GM12872 (cell line): ENCODE results near the gene OCLN.

Source experiments
- TF ChIP-seq, protein P1 (sequence below): IDR thresholded peaks from 3 replicates; pipeline ENCODE4 v1.5.1; 2011; ENCODE audit warnings: low read depth, mild to moderate bottlenecking, low read length, moderate library complexity; ENCODE audit not compliant: insufficient read depth

The OCLN gene

DNA sequence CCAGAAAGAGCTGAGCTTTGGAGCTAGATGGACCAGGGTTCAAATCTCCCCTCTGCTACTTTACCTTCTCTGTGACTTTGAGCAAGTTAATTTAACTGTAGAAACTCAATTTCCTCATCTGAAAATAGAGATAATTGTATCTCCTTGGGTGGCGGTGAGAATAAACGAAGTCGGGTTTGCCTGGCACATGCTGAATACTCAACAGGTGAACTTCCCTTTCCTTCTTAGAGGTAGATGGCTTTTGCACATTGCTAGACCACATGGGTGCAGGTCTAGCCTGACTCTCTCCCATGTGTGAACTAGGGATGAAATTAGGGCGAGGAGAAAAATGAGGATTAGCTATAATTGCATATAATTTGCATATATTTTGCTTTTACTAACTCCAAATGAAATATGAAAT, 36.0 kb downstream of the OCLN start:
- TF ChIP-seq, protein P1, sequence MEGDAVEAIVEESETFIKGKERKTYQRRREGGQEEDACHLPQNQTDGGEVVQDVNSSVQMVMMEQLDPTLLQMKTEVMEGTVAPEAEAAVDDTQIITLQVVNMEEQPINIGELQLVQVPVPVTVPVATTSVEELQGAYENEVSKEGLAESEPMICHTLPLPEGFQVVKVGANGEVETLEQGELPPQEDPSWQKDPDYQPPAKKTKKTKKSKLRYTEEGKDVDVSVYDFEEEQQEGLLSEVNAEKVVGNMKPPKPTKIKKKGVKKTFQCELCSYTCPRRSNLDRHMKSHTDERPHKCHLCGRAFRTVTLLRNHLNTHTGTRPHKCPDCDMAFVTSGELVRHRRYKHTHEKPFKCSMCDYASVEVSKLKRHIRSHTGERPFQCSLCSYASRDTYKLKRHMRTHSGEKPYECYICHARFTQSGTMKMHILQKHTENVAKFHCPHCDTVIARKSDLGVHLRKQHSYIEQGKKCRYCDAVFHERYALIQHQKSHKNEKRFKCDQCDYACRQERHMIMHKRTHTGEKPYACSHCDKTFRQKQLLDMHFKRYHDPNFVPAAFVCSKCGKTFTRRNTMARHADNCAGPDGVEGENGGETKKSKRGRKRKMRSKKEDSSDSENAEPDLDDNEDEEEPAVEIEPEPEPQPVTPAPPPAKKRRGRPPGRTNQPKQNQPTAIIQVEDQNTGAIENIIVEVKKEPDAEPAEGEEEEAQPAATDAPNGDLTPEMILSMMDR = no peak

DNA sequence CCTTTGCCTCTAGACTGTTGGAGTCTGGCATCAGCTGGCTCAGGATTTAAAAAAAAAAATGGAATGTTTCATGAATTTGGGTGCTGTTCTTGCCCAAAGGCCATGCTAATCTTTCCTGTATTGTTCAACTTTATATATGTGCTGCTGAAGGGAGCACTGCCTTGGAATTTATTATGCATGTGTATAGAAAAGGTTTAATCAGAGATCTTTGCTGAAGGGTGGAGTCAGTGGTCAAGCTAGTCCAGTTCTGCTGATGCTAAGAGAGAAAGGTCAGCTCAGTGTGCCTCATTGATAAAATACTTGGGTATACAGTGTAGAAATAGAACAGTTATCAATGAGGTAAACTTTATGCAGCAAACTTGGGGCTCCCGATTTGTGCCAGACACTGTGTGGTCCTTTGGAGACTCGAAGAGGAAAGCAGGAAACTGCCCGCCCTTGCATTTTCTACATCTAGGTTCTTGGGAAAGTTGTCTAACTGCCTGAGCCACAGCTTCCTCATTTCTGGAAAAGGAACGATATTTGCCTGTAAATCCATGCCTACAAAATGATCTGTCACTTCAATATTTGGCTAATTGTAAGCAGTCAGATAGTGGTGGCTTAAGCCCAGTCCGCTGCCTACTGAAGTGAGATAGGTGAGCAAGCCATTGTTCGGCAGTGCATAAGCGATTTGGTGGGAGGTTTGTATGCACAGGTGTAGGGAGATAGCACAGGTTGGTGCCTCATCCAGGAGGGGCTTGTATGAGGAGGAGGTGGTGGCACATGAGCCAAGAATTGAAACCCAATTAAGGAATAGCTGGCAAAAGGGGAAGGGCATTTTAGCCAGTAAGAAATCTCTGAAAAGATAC, 38.2 kb downstream of the OCLN start:
- TF ChIP-seq, protein P1 = no peak

DNA sequence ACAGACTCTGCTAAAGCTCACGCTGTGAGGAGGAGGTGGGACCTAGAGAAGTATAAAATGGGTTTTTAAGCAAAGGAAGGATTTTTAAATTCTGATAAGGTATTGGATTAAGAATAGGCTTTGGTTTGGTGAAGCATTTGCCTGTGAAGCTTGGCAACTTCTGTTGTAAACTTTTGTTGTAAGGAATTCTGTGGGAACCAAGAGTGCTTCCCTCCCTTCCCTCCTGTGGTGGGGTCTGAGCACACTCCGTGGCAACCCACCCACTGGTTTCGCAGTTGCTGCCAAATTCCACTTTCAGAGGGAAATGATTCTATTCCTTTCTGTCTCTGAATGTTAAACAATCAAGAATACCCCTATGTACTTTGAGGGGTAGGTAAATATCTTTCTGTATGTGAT, 38.8 kb downstream of the OCLN start:
- TF ChIP-seq, protein P1 = no peak

DNA sequence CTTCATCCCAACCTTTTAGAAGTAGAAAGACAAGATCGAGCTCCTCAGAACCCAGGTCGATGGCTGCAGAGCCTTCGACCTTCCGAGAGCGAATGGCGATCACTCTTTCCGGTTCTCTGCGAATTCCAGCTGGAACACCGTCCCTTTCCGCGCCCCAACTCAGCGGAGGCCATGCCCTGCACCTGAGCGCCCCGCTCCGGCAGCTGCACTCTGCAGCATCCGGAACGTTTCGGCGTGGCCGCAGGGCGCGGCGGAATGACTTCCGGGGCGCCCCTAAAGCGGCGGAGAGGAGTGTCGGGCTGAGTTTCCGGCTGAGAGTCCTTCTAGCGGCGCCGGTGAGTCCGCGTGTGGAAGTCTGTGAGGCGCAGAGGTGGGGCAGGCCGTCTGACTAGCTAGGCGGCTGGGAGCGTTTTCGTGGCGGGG, 67.3 kb downstream of the OCLN start, which contains the start of gene GTF2H2C:
Gene GTF2H2C (plus strand): TSS at position 284 of the 423 bp plus-strand sequence. CDS start 4,942 bp downstream, outside the sequence.
- TF ChIP-seq, protein P1 = peak; percentile 23; the same call in 1 of the 3 replicates
